ENCODE results near the gene CYB561. TPM values are rescaled to one million over a fixed set of nuclear protein-coding genes. Genes with fewer than 3 reads are reported as not detected.
A peak's percentile ranks its signal among the peaks of the same experiment; 100 is the strongest.

CYB561 gene
- total and polyA plus RNA-seq, 2 experiments from 2014 or later, result 15.9 to 19.1 TPM

GRCh38 chr17:63438092-63439051 is 7.7 kb downstream of the CYB561 start:
- Histone ChIP-seq H3K27ac (no peak overlapping the region), H4K20me1 (ENCODE audit: insufficient read depth) (no peaks in the 10 kb centered on the region), H3K9me3 (ENCODE audit: low read depth) (no peaks in the 10 kb centered on the region), H3K79me2 (ENCODE audit: insufficient read depth) (no peaks in the 10 kb centered on the region), H3F3A (ENCODE audit: insufficient read depth) (0 out of 2 replicates have a peak, but pooled peaks cover 5% of the 10 kb centered on the region), H2AFZ (no peak overlapping the region), H3K4me3 (no peak overlapping the region), H3K36me3 (ENCODE audit: low read depth) (no peaks in the 10 kb centered on the region), H3K9me2 (ENCODE audit: insufficient read depth) (no peaks in the 10 kb centered on the region), H3K9ac (no peak overlapping the region), H3K4me1 (ENCODE audit: insufficient read depth) (peaks cover 18% of the 10 kb centered on the region), H3K27me3 (replicated peaks; ENCODE audit: insufficient read depth) (no peaks in the 10 kb centered on the region), H3K4me2 (ENCODE audit: unreplicated experiment) (no peak overlapping the region)
- no peak for DNase-seq
- TF ChIP-seq EZH2 (IDR thresholded peaks at IDR 0.05; ENCODE audit: insufficient read depth, poor library complexity, severe bottlenecking) (no peak), EZH2phosphoT487 (IDR thresholded peaks at IDR 0.05; ENCODE audit: insufficient read depth, low read depth) (no peak)
- in situ Hi-C loops (cut with MboI), result no loop called here
- 72 to 75% methylated on average over 33 to 46 of the region's 46 CpGs for WGBS, 2 experiments (ENCODE audit: low coverage in 1 of 2, low lambda C conversion rate in 2 of 2, missing lambda C conversion rate in 2 of 2)

GRCh38 chr17:63437287-63438091 is 8.6 kb downstream of the CYB561 start:
- peak; percentile 53 for DNase-seq
- in situ Hi-C loops (cut with MboI), result no loop called here
- Histone ChIP-seq H3K4me1 (ENCODE audit: insufficient read depth) (peaks cover 25% of the 10 kb centered on the region), H3F3A (ENCODE audit: insufficient read depth) (peaks cover 11% of the 10 kb centered on the region), H3K9me3 (ENCODE audit: low read depth) (no peaks in the 10 kb centered on the region), H3K9me2 (ENCODE audit: insufficient read depth) (no peaks in the 10 kb centered on the region), H3K4me2 (ENCODE audit: unreplicated experiment) (no peak overlapping the region), H3K79me2 (ENCODE audit: insufficient read depth) (no peaks in the 10 kb centered on the region), H2AFZ (no peak overlapping the region), H3K27ac (no peak overlapping the region), H3K4me3 (no peak overlapping the region), H4K20me1 (ENCODE audit: insufficient read depth) (no peaks in the 10 kb centered on the region), H3K27me3 (replicated peaks; ENCODE audit: insufficient read depth) (no peaks in the 10 kb centered on the region), H3K9ac (no peak overlapping the region), H3K36me3 (ENCODE audit: low read depth) (no peaks in the 10 kb centered on the region)
- TF ChIP-seq EZH2 (IDR thresholded peaks at IDR 0.05; ENCODE audit: insufficient read depth, poor library complexity, severe bottlenecking) (no peak), EZH2phosphoT487 (IDR thresholded peaks at IDR 0.05; ENCODE audit: insufficient read depth, low read depth) (no peak)
- 43 to 56% methylated on average over 21 to 50 of the region's 55 CpGs for WGBS, 2 experiments (ENCODE audit: low coverage in 1 of 2, low lambda C conversion rate in 2 of 2, missing lambda C conversion rate in 2 of 2)

- H4K20me1 ChIP-seq (ENCODE audit: insufficient read depth), result no peaks in the 10 kb centered on the region
- H3K4me3 ChIP-seq, result no peak overlapping the region
- WGBS, 2 experiments (ENCODE audit: low coverage in 1 of 2, low lambda C conversion rate in 2 of 2, missing lambda C conversion rate in 2 of 2), result 97 to 99% methylated on average over 16 to 17 of the region's 17 CpGs
- H2AFZ ChIP-seq, result no peak overlapping the region
- DNase-seq, result no peak
- peaks cover 19% of the 10 kb centered on the region for H3F3A ChIP-seq (ENCODE audit: insufficient read depth)
- peaks cover 29% of the 10 kb centered on the region for H3K4me1 ChIP-seq (ENCODE audit: insufficient read depth)
- no peaks in the 10 kb centered on the region for H3K27me3 ChIP-seq (replicated peaks; ENCODE audit: insufficient read depth)
- H3K27ac ChIP-seq, result no peak overlapping the region
- no peaks in the 10 kb centered on the region for H3K9me2 ChIP-seq (ENCODE audit: insufficient read depth)
- no peak overlapping the region for H3K9ac ChIP-seq
- no peaks in the 10 kb centered on the region for H3K9me3 ChIP-seq (ENCODE audit: low read depth)
- no peaks in the 10 kb centered on the region for H3K79me2 ChIP-seq (ENCODE audit: insufficient read depth)
- TF ChIP-seq EZH2phosphoT487 (IDR thresholded peaks at IDR 0.05; ENCODE audit: insufficient read depth, low read depth), result no peak
- no peak for TF ChIP-seq EZH2 (IDR thresholded peaks at IDR 0.05; ENCODE audit: insufficient read depth, poor library complexity, severe bottlenecking)
- H3K36me3 ChIP-seq (ENCODE audit: low read depth), result no peaks in the 10 kb centered on the region
- no peak overlapping the region for H3K4me2 ChIP-seq (ENCODE audit: unreplicated experiment)
- in situ Hi-C loops (cut with MboI), result no loop called here
Observed at GRCh38 chr17:63436523-63437110, 9.5 kb downstream of the CYB561 start.

Measured in GM23248 (cell line).